Kidney (tissue), 14 donors: Measurements from ENCODE around the gene EXOSC7. TPM values are rescaled to one million over a fixed set of nuclear protein-coding genes. Genes with fewer than 3 reads are reported as not detected.

ENCODE experiments used
- DNase-seq, 5 donors: peaks; one replicate each; pipeline ENCODE4 v3.0.0-alpha.2; 2013 to 2020
- FAIRE-seq: peaks from 2 replicates; lab custom pipeline; 2012; peaks lifted over from hg19 to GRCh38; lab: Jason Lieb, UNC
- H3K27ac ChIP-seq, 2 donors: one replicate each; pipeline ENCODE4 v1.7.0; 2013; ENCODE audit warnings: low read depth in 2 of 2, low read length in 2 of 2, inconsistent platforms in 1 of 2
- H3K27me3 ChIP-seq: one replicate; pipeline ENCODE4 v1.7.1; 2013; ENCODE audit warnings: low read length, inconsistent platforms; ENCODE audit not compliant: control insufficient read depth, insufficient read depth
- H3K36me3 ChIP-seq, 3 donors: one replicate each; pipeline versions ENCODE4 v1.7.0 to v1.7.1; 2013; ENCODE audit warnings: low read length in 3 of 3, control low read depth in 1 of 3, inconsistent platforms in 1 of 3; ENCODE audit not compliant: insufficient read depth in 3 of 3, control insufficient read depth in 2 of 3
- H3K4me1 ChIP-seq, 3 donors: one replicate each; pipeline versions ENCODE4 v1.7.0 to v1.7.1; 2013; ENCODE audit warnings: low read length in 3 of 3, inconsistent platforms in 1 of 3, low read depth in 1 of 3; ENCODE audit not compliant: control insufficient read depth in 2 of 3, insufficient read depth in 2 of 3
- H3K4me3 ChIP-seq, 3 donors: one replicate each; pipeline versions ENCODE4 v1.7.0 to v1.8.1; 2013; ENCODE audit warnings: low read length in 3 of 3, control low read depth in 1 of 3, inconsistent platforms in 1 of 3
- H3K9ac ChIP-seq, 3 donors: one replicate each; pipeline versions ENCODE4 v1.7.0 to v1.7.1; 2013; ENCODE audit warnings: low read length in 3 of 3, control low read depth in 1 of 3, inconsistent platforms in 1 of 3
- H3K9me3 ChIP-seq, 3 donors: one replicate each; pipeline versions ENCODE4 v1.7.0 to v1.7.1; 2013; ENCODE audit warnings: low read length in 3 of 3, control low read depth in 1 of 3, inconsistent platforms in 1 of 3; ENCODE audit not compliant: control insufficient read depth in 2 of 3, insufficient read depth in 1 of 3
- CTCF ChIP-seq: IDR thresholded peaks from 3 replicates; pipeline ENCODE4 v1.5.1; 2012; ENCODE audit warnings: mild to moderate bottlenecking, moderate library complexity, borderline replicate concordance; ENCODE audit not compliant: insufficient read depth; ENCODE audit errors: extremely low read depth
- intact Hi-C: fragments of 100-400 bp; cut with DNase I; formaldehyde crosslinking; loops from one replicate; pipeline ENCODE4 v1.11.1; 2022
- polyA plus RNA-seq: library from polyadenylated mRNA; stranded (reverse); fragments of 350-450 nt; fragmentation: Illumina TruSeq; extraction: RNeasy Lipid Tissue Mini Kit (QIAGEN cat#74804); gene quantifications from one replicate; pipeline ENCODE4 v1.2.3, GENCODE V29; 2014; ENCODE audit warnings: low read depth, low replicate concordance; ENCODE audit not compliant: insufficient read depth
- total RNA-seq: library from RNA; stranded (reverse); fragmentation: NEBNext Ultra II Directional; extraction: Animal tissue kit (Norgen Biotek cat#: 25700); gene quantifications from one replicate; pipeline ENCODE4 v1.2.1, GENCODE V29; 2021
- donor health status: control.
- donor health status: control.
- donor health status: control.
- donor health status: control.
- donor health status: control.
- donor health status: DM: yes; HTN: yes; CAD: no.
- donor health status: Normal renal cell carcinoma (clear cell type).

EXOSC7 gene
- total and polyA plus RNA-seq, 2 donors from 2014 or later = 43.8 to 71.8 TPM

GRCh38 chr3:44992555-44993470, 16.8 kb downstream of the EXOSC7 start:
- H3K4me1 ChIP-seq = peaks cover 0 to 17% (median 13%) of the 10 kb centered on the region in 3 donors
- no peaks in the 10 kb centered on the region for H3K27me3 ChIP-seq
- peak; percentile 44 for TF ChIP-seq CTCF
- FAIRE-seq (no peak), DNase-seq (no peak)
- peaks cover 0 to 24% (median 18%) of the 10 kb centered on the region in 3 donors for H3K36me3 ChIP-seq
- H3K9ac ChIP-seq = no peak overlapping the region
- peak overlapping the region; percentile 14 to 64 for H3K27ac ChIP-seq
- no peaks in the 10 kb centered on the region for H3K9me3 ChIP-seq
- intact Hi-C loops = no loop called here
- no peak overlapping the region for H3K4me3 ChIP-seq

- Histone ChIP-seq H3K9ac (no peak overlapping the region), H3K9me3 (no peaks in the 10 kb centered on the region), H3K4me1 (peaks cover 0 to 17% (median 13%) of the 10 kb centered on the region in 3 donors), H3K27me3 (no peaks in the 10 kb centered on the region), H3K4me3 (no peak overlapping the region), H3K27ac (peak overlapping the region; percentile 43 to 64), H3K36me3 (peaks cover 0 to 29% (median 21%) of the 10 kb centered on the region in 3 donors)
- intact Hi-C loops = no loop called here
- FAIRE-seq (no peak), DNase-seq (peak in 2 of 5 donors; percentile 42 to 56)
- TF ChIP-seq CTCF = no peak
These were observed 17.6 kb downstream of the EXOSC7 start for GRCh38 chr3:44993471-44994205.

- H3K4me1 ChIP-seq = peaks cover 0 to 17% (median 13%) of the 10 kb centered on the region in 3 donors
- peak overlapping the region in 1 of 3 donors; percentile 25 for H3K9ac ChIP-seq
- TF ChIP-seq CTCF = no peak
- DNase-seq = peak in 4 of 5 donors; percentile 40 to 93 (median 60)
- peak overlapping the region in 1 of 2 donors; percentile 23 for H3K27ac ChIP-seq
- peak overlapping the region in 1 of 3 donors; percentile 10 for H3K4me3 ChIP-seq
- peaks cover under 1 to 28% (median 22%) of the 10 kb centered on the region in 3 donors for H3K36me3 ChIP-seq
- no peak for FAIRE-seq
- H3K27me3 ChIP-seq = no peaks in the 10 kb centered on the region
- no peaks in the 10 kb centered on the region for H3K9me3 ChIP-seq
- intact Hi-C loops = no loop called here
These were observed 19.2 kb downstream of the EXOSC7 start for GRCh38 chr3:44995142-44995770.
